WTC11 (cell line): ENCODE results near the gene KDM4B.

Experiments used
- CREB1 ChIP-seq: sonication (generic); formaldehyde crosslinking; IDR thresholded peaks from 2 replicates; pipeline ENCODE4 v1.8.0; 2023; ENCODE audit warnings: mild to moderate bottlenecking, missing genetic modification reagents
- GABPB1 ChIP-seq: sonication (generic); formaldehyde crosslinking; IDR thresholded peaks from 2 replicates; pipeline ENCODE4 v1.8.1; 2023; ENCODE audit warnings: mild to moderate bottlenecking, missing genetic modification reagents
- NFYB ChIP-seq: sonication (generic); formaldehyde crosslinking; conservative IDR thresholded peaks from 2 replicates; pipeline ENCODE4 v1.8.0; 2022; ENCODE audit warnings: low read depth, missing genetic modification reagents
- NR1H2 ChIP-seq: sonication (generic); formaldehyde crosslinking; IDR thresholded peaks from 2 replicates; pipeline ENCODE4 v1.9.0; 2021; ENCODE audit warnings: mild to moderate bottlenecking, moderate library complexity, missing genetic modification reagents
- RELA ChIP-seq: sonication (generic); formaldehyde crosslinking; IDR thresholded peaks from 2 replicates; pipeline ENCODE4 v1.8.1; 2022; ENCODE audit warnings: missing genetic modification reagents, mild to moderate bottlenecking, borderline replicate concordance
- TF ChIP-seq, protein P1 (sequence below): sonication (generic); formaldehyde crosslinking; IDR thresholded peaks from 2 replicates; pipeline ENCODE4 v1.8.0; 2022; ENCODE audit warnings: missing genetic modification reagents
- TF ChIP-seq, protein P2 (sequence below): sonication (generic); formaldehyde crosslinking; IDR thresholded peaks from 2 replicates; pipeline ENCODE4 v1.8.0; 2022; ENCODE audit warnings: mild to moderate bottlenecking, missing genetic modification reagents
- TF ChIP-seq, protein P3 (sequence below): fragments of 200-600 bp; IDR thresholded peaks from 2 replicates; pipeline ENCODE4 v1.8.0; 2022; ENCODE audit warnings: antibody characterized with exemption
- TF ChIP-seq, protein P4 (sequence below): sonication (generic); formaldehyde crosslinking; conservative IDR thresholded peaks from 2 replicates; pipeline ENCODE4 v1.8.1; 2022; ENCODE audit warnings: mild to moderate bottlenecking, missing genetic modification reagents

DNA sequence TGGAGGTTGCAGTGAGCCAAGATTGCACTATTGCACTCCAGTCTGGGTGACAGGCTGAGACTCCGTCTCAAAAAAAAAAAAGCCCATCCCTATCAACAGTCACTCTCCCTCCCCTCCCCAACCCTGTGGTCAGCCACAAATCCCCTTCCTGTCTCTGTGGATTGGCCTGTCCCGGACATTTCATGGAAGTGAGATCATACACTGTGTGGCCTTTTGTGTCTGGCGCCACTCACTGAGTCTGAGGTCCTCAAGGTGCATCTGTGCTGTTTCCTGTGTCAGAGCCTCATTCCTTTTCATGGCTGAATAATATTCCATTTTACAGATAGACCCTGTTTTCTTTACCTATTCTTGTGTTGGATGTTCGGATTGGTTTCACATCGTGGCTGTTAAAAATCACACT lies 222.2 kb downstream of the KDM4B start:
- TF ChIP-seq, protein P1, sequence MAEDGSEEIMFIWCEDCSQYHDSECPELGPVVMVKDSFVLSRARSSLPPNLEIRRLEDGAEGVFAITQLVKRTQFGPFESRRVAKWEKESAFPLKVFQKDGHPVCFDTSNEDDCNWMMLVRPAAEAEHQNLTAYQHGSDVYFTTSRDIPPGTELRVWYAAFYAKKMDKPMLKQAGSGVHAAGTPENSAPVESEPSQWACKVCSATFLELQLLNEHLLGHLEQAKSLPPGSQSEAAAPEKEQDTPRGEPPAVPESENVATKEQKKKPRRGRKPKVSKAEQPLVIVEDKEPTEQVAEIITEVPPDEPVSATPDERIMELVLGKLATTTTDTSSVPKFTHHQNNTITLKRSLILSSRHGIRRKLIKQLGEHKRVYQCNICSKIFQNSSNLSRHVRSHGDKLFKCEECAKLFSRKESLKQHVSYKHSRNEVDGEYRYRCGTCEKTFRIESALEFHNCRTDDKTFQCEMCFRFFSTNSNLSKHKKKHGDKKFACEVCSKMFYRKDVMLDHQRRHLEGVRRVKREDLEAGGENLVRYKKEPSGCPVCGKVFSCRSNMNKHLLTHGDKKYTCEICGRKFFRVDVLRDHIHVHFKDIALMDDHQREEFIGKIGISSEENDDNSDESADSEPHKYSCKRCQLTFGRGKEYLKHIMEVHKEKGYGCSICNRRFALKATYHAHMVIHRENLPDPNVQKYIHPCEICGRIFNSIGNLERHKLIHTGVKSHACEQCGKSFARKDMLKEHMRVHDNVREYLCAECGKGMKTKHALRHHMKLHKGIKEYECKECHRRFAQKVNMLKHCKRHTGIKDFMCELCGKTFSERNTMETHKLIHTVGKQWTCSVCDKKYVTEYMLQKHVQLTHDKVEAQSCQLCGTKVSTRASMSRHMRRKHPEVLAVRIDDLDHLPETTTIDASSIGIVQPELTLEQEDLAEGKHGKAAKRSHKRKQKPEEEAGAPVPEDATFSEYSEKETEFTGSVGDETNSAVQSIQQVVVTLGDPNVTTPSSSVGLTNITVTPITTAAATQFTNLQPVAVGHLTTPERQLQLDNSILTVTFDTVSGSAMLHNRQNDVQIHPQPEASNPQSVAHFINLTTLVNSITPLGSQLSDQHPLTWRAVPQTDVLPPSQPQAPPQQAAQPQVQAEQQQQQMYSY: no peak
- TF ChIP-seq, protein P2, sequence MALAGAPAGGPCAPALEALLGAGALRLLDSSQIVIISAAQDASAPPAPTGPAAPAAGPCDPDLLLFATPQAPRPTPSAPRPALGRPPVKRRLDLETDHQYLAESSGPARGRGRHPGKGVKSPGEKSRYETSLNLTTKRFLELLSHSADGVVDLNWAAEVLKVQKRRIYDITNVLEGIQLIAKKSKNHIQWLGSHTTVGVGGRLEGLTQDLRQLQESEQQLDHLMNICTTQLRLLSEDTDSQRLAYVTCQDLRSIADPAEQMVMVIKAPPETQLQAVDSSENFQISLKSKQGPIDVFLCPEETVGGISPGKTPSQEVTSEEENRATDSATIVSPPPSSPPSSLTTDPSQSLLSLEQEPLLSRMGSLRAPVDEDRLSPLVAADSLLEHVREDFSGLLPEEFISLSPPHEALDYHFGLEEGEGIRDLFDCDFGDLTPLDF: no peak
- TF ChIP-seq NFYB (CRISPR knock-in tag): no peak
- TF ChIP-seq GABPB1 (CRISPR knock-in tag): no peak
- no peak for TF ChIP-seq CREB1 (CRISPR knock-in tag)
- TF ChIP-seq NR1H2 (CRISPR knock-in tag): no peak
- TF ChIP-seq, protein P3, sequence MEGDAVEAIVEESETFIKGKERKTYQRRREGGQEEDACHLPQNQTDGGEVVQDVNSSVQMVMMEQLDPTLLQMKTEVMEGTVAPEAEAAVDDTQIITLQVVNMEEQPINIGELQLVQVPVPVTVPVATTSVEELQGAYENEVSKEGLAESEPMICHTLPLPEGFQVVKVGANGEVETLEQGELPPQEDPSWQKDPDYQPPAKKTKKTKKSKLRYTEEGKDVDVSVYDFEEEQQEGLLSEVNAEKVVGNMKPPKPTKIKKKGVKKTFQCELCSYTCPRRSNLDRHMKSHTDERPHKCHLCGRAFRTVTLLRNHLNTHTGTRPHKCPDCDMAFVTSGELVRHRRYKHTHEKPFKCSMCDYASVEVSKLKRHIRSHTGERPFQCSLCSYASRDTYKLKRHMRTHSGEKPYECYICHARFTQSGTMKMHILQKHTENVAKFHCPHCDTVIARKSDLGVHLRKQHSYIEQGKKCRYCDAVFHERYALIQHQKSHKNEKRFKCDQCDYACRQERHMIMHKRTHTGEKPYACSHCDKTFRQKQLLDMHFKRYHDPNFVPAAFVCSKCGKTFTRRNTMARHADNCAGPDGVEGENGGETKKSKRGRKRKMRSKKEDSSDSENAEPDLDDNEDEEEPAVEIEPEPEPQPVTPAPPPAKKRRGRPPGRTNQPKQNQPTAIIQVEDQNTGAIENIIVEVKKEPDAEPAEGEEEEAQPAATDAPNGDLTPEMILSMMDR: no peak
- TF ChIP-seq, protein P4, sequence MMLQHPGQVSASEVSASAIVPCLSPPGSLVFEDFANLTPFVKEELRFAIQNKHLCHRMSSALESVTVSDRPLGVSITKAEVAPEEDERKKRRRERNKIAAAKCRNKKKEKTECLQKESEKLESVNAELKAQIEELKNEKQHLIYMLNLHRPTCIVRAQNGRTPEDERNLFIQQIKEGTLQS (CRISPR knock-in tag): no peak
- TF ChIP-seq RELA (CRISPR knock-in tag): no peak
